NB4 (cell line): Measurements from ENCODE around the gene ADGRL3.

Experiments used
- POLR2A ChIP-seq: IDR thresholded peaks from 2 replicates; pipeline ENCODE4 v1.6.1; 2011; ENCODE audit warnings: mild to moderate bottlenecking; ENCODE audit not compliant: insufficient read length; ENCODE audit errors: extremely low read depth
- TF ChIP-seq, protein P1 (sequence below): IDR thresholded peaks from one replicate; pipeline ENCODE4 v1.5.1; 2012; ENCODE audit warnings: low read depth, low read length

DNA sequence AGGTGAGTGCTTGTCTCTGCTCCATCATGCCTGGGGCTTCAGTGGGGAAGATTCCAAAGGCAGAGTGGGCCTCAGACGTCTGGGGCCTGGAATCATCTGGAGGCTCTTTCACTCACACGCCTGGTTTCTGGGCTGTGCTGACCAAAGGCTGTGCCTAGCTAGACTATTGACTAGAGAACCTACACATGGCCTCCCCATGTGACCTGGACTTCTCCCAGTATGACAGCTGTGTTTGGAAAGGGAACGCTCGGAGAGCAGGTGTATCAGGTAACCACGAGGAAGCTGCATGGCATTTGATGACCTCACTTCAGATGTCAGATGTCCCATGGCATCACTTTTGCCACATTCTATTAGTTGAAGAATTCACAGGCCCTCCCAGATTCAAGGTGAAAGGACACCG lies 51.0 kb downstream of the ADGRL3 start:
- TF ChIP-seq, protein P1, sequence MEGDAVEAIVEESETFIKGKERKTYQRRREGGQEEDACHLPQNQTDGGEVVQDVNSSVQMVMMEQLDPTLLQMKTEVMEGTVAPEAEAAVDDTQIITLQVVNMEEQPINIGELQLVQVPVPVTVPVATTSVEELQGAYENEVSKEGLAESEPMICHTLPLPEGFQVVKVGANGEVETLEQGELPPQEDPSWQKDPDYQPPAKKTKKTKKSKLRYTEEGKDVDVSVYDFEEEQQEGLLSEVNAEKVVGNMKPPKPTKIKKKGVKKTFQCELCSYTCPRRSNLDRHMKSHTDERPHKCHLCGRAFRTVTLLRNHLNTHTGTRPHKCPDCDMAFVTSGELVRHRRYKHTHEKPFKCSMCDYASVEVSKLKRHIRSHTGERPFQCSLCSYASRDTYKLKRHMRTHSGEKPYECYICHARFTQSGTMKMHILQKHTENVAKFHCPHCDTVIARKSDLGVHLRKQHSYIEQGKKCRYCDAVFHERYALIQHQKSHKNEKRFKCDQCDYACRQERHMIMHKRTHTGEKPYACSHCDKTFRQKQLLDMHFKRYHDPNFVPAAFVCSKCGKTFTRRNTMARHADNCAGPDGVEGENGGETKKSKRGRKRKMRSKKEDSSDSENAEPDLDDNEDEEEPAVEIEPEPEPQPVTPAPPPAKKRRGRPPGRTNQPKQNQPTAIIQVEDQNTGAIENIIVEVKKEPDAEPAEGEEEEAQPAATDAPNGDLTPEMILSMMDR: no peak
- no peak for TF ChIP-seq POLR2A
